Effector CD4-positive, alpha-beta T cell (primary cell): ENCODE results near the gene RCE1.
A peak's percentile ranks its signal among the peaks of the same experiment; 100 is the strongest.

Source experiments
- DNase-seq: peaks from one replicate; pipeline ENCODE4 v3.0.0-alpha.2; 2020

The RCE1 gene

DNA sequence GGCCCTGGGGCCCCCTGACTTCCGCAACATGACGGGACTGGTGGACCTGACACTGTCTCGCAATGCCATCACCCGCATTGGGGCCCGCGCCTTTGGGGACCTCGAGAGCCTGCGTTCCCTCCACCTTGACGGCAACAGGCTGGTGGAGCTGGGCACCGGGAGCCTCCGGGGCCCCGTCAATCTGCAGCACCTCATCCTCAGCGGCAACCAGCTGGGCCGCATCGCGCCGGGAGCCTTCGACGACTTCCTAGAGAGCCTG, 14.6 kb downstream of the RCE1 start:
- no peak for DNase-seq

GRCh38 chr11:66858186-66858938, 15.1 kb downstream of the RCE1 start:
- DNase-seq, result no peak

DNA sequence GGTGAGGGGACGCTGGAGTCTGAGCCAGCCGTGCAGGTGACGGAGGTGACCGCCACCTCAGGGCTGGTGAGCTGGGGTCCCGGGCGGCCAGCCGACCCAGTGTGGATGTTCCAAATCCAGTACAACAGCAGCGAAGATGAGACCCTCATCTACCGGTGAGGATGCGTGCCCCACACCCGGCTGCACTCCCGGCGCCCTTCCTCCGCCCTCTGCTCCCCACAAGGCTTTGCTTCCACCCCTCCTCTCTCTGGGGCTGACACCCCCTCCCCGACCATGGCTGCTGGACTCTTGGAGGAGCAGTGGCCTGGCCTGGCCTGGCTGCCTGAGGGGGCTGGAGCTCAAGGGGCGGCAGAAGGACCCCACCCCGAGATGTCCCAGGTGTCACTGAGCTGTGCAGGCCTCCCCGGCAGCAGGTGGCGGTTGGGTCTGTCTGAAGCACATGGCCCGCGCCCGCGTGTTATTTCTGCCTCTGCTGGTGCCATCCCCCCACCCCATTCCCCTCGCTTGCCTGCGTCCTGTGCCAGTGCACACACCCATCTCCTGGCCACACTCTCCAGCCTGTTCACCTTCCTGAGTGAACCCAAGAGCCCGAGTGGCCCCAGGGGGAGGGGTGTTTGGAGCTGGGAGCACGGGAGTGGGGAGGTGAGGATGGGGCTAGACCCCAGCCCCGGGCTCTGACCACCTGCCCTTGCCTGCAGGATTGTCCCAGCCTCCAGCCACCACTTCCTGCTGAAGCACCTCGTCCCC, 15.9 kb downstream of the RCE1 start:
- DNase-seq, result no peak

GRCh38 chr11:66859686-66860448, 16.6 kb downstream of the RCE1 start:
- DNase-seq, result no peak

- DNase-seq, result no peak
These were observed 17.2 kb downstream of the RCE1 start for GRCh38 chr11:66860449-66860831.

DNA sequence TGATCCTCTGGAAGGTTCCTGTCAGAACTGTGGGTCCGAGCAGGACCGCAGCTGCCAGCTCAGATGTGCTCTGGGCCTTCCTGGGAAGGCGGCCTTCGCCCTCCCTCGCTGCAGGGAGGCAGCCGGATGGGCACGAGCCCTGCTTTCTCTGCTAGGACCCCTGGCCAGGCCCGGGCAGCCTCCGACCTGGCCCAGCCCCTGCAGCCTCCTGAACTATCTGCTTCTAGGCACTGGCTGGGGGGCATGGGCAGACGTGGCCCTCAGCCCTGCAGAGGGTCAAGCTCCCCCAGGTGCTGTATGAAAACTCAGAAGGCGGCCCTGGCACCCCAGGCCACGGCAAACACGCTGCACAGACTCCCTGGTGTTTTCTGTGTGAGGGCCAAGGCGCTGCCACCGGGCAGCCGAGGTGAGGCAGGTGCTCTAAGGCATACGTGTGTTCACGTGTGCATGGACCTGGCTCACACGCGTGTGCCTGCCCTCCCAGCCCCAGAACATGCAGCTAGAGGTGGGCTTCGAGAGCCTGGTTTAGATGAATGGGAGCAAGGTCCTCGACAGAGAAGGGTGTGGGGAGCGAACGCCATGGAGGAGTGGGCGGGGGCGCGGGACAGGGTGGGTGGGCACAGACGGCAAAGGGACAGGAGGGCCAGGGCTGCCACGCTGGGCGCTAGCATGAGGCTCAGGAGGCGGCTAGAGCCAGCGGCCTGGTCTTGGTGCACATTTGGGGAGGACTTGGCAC, 18.0 kb downstream of the RCE1 start:
- no peak for DNase-seq

GRCh38 chr11:66861774-66862558, 18.7 kb downstream of the RCE1 start:
- DNase-seq, result no peak

- DNase-seq, result no peak
These were observed 19.4 kb downstream of the RCE1 start for GRCh38 chr11:66862559-66863037.

DNA sequence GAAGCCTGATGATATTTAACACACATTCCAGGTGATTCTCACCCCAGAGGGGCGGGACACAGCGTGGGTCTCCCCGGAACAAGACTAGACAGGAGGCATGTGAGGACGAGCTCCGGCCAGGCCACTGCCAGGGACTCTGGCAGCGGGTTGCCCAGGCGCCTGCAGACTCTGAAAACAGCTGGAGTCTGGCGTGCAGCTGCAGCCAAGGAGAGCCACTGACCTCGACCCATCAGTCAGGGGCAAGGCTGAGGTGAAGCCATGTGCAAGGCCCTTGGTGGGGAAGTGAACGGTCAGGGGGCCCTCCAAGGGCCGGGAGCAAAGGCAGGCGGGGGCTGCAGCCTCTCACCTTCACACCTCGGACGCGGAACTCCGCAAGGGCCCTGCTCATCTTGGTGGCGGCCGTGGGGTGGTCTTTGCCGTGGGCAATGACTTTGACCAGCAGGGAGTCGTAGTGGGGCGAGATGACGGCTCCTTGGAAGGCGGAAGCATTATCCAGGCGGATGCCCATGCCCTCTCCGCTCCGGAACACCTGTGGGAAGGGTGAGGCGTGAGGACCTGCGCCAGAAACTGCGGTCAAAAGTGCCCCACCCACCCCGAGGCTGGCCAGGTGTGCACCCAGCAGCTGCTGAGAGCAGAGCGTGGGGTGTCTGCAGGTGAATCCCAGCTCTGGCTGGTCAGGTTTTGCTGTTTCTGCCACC, 20.3 kb downstream of the RCE1 start:
- DNase-seq, result no peak

DNA sequence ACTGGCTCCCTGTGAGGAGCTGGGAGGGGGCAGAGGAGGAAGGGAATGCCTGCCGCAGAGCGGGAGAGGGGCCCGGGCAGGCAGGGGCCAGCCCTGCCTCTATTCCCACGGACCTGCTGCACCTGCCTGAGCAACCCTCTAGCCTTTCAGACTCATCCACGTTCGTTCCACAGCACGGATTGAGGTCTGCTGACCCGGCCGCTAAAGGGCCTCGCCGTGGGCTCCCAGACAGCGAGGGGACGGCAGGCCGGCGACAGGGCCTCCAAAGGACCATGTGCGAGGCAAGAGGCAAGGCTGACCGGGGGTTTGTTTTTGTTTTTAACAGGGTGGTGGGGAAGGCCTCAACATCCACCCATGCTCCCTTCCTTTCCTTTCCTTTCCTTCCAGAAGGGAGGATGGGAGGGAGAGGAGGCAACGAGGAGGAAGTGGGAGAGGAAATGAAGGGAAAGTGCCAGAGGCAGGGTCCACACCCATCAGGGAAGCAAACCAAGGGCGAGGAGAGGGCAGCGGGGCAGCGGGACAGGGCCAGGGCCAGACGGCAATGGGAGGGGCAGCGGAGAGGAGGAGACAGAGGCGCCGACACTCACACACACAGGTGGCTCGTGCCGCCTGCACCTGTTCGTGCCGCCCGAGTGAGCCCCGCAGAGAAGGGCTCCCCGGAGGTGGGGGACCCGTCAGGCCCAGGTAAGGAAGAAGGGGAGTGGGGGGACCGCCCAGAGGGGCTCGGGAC, 21.1 kb downstream of the RCE1 start:
- no peak for DNase-seq

DNA sequence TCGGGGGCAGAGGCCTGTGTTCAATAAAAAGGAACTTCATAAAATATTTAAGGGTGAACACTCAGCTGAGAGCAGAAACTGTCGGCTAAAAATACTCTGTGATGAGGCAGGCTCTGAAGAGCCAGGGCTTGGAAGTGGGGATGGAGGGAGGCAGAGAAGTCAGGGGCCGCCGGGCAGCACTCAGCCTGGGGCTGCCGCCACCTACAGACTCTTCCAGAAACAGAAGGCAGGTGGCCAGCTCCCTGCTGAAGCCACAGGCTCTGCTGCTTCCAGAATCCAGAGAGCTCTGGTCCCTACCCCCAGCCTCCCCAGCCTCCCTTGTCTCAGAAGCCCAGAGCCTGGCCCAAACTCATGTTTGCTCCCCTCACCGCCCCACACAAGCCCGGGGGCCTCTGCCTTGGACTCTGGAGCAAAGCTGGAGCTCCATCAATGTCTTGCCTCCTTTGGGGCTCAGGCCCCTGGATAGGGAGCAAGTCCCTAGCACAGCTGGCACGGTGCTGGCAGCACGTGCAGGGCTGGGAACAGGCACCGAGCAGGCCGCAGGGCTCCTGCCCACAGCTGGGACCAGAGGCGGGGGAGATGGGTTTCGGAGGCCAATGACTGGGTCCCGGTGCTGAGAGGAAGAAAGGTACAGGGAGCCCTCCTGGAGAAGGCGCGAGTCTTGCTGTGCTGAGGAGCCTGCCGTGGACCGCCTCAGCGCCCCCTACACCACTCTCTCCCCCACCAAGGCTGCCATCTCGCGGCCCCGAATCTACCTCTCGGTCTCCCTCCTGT, 21.9 kb downstream of the RCE1 start:
- no peak for DNase-seq

DNA sequence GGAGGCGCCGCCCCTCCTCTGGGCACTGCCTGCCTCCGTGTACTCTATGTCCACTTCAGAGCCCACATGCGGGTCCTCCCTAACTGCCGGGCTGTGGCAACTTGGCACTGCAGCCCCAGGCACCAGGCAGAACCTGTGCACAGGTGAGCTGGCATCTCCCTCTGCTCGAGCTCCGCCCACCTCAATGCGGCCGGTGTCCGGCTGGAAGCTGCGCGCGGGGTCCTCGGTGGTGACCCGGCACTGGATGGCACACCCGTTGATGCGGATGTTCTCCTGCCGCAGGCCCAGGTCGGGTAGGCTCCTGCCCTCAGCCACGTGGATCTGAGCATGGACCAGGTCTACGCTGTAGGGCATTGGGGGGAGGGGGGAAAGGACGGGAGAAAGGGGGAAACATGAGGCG, 22.8 kb downstream of the RCE1 start:
- DNase-seq, result no peak

DNA sequence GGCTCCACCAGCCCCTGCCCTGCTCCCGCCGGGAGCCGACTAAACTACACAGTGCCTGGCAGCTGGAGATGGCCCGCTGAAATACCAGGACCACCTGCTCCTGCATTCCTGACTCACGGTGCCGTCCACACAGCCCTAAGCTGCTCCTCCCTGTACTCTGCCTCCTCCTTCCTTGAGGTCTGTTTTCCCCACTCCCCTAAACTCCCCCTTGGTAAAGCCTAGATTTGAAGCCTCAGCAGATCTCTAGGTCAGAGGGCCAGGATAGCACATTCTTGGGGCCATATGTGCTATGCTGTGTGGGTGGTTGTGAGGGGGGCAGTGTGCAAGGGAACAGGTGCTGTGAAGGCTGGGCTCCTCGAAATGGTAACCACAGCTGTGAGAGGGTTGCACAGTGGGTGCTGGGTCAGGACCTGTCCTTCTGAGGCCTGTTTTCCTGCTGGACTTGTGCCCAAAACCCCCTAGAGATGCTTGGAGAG, 23.3 kb downstream of the RCE1 start:
- no peak for DNase-seq

- DNase-seq, result no peak
These were observed 24.3 kb downstream of the RCE1 start for GRCh38 chr11:66867425-66868040.

DNA sequence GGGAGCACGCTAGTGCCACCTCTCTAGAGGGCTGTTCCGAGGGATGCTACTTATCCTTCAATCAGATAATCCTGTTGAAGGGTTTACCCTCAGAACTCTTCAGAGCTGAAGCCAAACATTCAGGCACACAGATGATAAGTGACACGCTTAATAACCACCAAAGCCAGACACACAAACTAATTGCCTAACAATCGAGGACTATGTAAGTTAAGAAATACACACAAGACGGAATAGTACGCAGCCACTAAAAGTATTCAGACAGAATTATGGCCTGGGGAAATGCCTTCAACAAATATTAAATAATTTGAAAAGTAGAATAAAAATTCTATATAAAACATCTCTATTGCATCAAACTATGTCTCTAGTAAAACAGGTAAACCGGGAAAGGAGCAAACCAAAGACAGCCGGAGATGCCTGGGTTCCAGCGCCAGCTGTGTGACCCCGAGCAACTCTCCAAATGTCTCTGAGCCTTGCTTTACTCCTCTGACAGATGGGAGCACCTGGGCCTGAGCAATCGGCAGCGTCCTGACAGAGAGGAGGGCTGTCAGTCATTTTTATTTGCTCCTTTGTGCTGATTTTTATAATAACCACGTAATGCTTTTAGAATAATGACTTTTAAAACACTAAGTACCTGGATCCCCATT, 25.0 kb downstream of the RCE1 start:
- no peak for DNase-seq

DNA sequence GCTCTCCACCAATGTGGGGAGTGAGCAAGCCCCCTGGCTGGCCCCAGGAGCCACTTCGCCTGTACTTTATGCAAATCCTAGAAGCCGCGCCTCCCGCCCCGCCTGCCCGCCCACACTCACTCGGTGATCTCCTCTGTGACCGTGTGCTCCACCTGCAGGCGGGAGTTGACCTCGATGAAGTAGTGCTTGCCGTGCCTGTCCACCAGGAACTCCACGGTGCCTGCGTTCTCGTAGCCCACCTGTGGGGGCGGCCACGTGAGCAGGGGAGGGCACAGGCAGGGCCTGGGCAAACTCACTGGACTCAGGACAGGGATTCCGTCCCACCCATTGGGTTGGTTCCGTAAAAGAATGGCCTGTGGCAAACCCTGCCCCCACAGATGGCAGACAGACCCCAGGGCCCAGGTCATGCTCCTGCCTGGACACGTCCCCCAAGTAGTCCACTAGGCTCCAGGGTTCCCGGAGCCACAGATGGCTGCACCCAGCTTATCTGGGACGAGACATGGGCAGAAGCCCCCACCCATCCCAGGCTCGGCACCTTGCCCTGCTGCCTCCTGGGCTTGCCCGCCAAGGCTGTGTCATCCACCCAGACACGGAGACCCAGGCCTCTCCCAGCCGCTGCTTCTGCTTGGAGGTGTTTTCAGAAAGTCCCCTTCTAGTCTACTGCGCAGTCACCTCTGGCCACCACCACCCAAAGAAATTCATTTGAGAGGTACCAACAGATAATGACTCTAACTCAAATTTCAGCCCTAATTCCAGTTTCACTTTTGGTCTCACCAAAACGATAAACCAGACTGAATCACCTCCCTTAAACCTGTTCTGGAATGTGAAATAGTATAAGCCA, 25.7 kb downstream of the RCE1 start:
- DNase-seq, result peak; percentile 64

GRCh38 chr11:66869567-66869870, 26.3 kb downstream of the RCE1 start:
- no peak for DNase-seq

- DNase-seq, result no peak
These were observed 26.9 kb downstream of the RCE1 start for GRCh38 chr11:66870131-66870530.
